A673 (cell line): ENCODE results near the gene DCANP1.

Experiments
- CTCF ChIP-seq: fragments of 300-800, 200-600 bp; sonication (generic); conservative IDR thresholded peaks from 2 replicates; pipeline ENCODE4 v1.5.1; 2017; ENCODE audit warnings: low read depth, mild to moderate bottlenecking, antibody characterized with exemption, low read length, moderate library complexity, mixed read lengths
- EZH2 ChIP-seq: fragments of 200-600 bp; sonication (generic); IDR thresholded peaks from 2 replicates; pipeline ENCODE4 v1.6.1; 2017; ENCODE audit warnings: borderline replicate concordance, low read depth, mild to moderate bottlenecking, mixed read lengths, antibody characterized with exemption, low read length; ENCODE audit not compliant: poor library complexity, severe bottlenecking

- TF ChIP-seq CTCF (no peak), EZH2 (no peak)
These were observed 2.5 kb upstream of the DCANP1 start for GRCh38 chr5:135449644-135450043.
